ENCODE results near the gene NR2C2. TPM values are rescaled to one million over a fixed set of nuclear protein-coding genes. Genes with fewer than 3 reads are reported as not detected.

NR2C2 gene
- total RNA-seq, 2 donors from 2014 or later: 43.5 to 79.1 TPM

GRCh38 chr3:15066467-15066866 is 119.1 kb downstream of the NR2C2 start:
- Histone ChIP-seq H3K4me1 (ENCODE audit: control insufficient read depth in 1 of 2, low read depth in 2 of 2) (peaks cover 7 to 18% of the 10 kb centered on the region in 2 donors), H3K36me3 (peaks cover 5% of the 10 kb centered on the region), H3K27ac (no peak overlapping the region), H3K9me3 (no peaks in the 10 kb centered on the region), H3K27me3 (replicated peaks; ENCODE audit: insufficient read depth) (no peaks in the 10 kb centered on the region), H3K4me3 (no peak overlapping the region)
- TF ChIP-seq CTCF (IDR thresholded peaks at IDR 0.05): no peak
- no peak for DNase-seq (ENCODE audit: low spot score)
- no peak for ATAC-seq (ENCODE audit: insufficient number of reproducible peaks, low FRiP score, low read depth)

- DNase-seq (ENCODE audit: low spot score): no peak
- H3K4me1 ChIP-seq (ENCODE audit: control insufficient read depth in 1 of 2, low read depth in 2 of 2): peaks cover 0 to 2% of the 10 kb centered on the region in 2 donors
- ATAC-seq (ENCODE audit: insufficient number of reproducible peaks, low FRiP score, low read depth): no peak
- TF ChIP-seq CTCF (IDR thresholded peaks at IDR 0.05): no peak
- no peak overlapping the region for H3K4me3 ChIP-seq
- no peaks in the 10 kb centered on the region for H3K9me3 ChIP-seq
- no peaks in the 10 kb centered on the region for H3K27me3 ChIP-seq (replicated peaks; ENCODE audit: insufficient read depth)
- H3K27ac ChIP-seq: no peak overlapping the region
- H3K36me3 ChIP-seq: peaks cover 29% of the 10 kb centered on the region
Observed at GRCh38 chr3:15069441-15069840, 122.1 kb downstream of the NR2C2 start.

GRCh38 chr3:15071699-15072098 is 124.3 kb downstream of the NR2C2 start:
- peaks cover 49% of the 10 kb centered on the region for H3K36me3 ChIP-seq
- H3K27ac ChIP-seq: no peak overlapping the region
- no peak for TF ChIP-seq CTCF (IDR thresholded peaks at IDR 0.05)
- no peaks in the 10 kb centered on the region for H3K9me3 ChIP-seq
- no peak overlapping the region for H3K4me3 ChIP-seq
- no peak for ATAC-seq (ENCODE audit: insufficient number of reproducible peaks, low FRiP score, low read depth)
- H3K4me1 ChIP-seq (ENCODE audit: control insufficient read depth in 1 of 2, low read depth in 2 of 2): no peaks in the 10 kb centered on the region
- no peak for DNase-seq (ENCODE audit: low spot score)
- H3K27me3 ChIP-seq (replicated peaks; ENCODE audit: insufficient read depth): no peaks in the 10 kb centered on the region

- TF ChIP-seq CTCF (IDR thresholded peaks at IDR 0.05): no peak
- ATAC-seq (ENCODE audit: insufficient number of reproducible peaks, low FRiP score, low read depth): no peak
Observed at GRCh38 chr3:15074500-15074899, 127.1 kb downstream of the NR2C2 start.

GRCh38 chr3:15079091-15079490 is 131.7 kb downstream of the NR2C2 start:
- no peak for TF ChIP-seq CTCF (IDR thresholded peaks at IDR 0.05)
- ATAC-seq (ENCODE audit: insufficient number of reproducible peaks, low FRiP score, low read depth) (no peak), DNase-seq (ENCODE audit: low spot score) (no peak)
- H3K27me3 ChIP-seq (replicated peaks; ENCODE audit: insufficient read depth): no peaks in the 10 kb centered on the region
- H3K27ac ChIP-seq: no peak overlapping the region
- H3K4me1 ChIP-seq (ENCODE audit: control insufficient read depth in 1 of 2, low read depth in 2 of 2): no peaks in the 10 kb centered on the region
- no peak overlapping the region for H3K4me3 ChIP-seq
- peaks cover 85% of the 10 kb centered on the region for H3K36me3 ChIP-seq
- H3K9me3 ChIP-seq: no peaks in the 10 kb centered on the region

More at GRCh38 chr3:15074500-15074899, 127.1 kb downstream of the NR2C2 start:
- Histone ChIP-seq H3K9me3 (no peaks in the 10 kb centered on the region), H3K4me3 (no peak overlapping the region), H3K36me3 (peaks cover 68% of the 10 kb centered on the region), H3K4me1 (ENCODE audit: control insufficient read depth in 1 of 2, low read depth in 2 of 2) (no peaks in the 10 kb centered on the region), H3K27ac (no peak overlapping the region), H3K27me3 (replicated peaks; ENCODE audit: insufficient read depth) (no peaks in the 10 kb centered on the region)
- DNase-seq (ENCODE audit: low spot score): no peak
